Heart left ventricle (tissue), 16 donors: ENCODE measurements around the gene PPP1R17. TPM values are rescaled to one million over a fixed set of nuclear protein-coding genes. Genes with fewer than 3 reads are reported as not detected.

Experiments used
- ATAC-seq, 4 donors: fragments of 200-7000 bp; cut with Tn5 transposase; one replicate each; pipeline ENCODE4 v1.9.1; 2020 to 2022; ENCODE audit warnings: moderate library complexity in 4 of 4, mild to moderate bottlenecking in 3 of 4, moderate number of reproducible peaks in 1 of 4
- DNase-seq, 5 donors: peaks; one replicate each; pipeline ENCODE4 v3.0.0-alpha.2; 2020
- H3K27ac ChIP-seq, 12 donors: fragments of 200-600 bp; sonication (generic) in 4 of 12; one replicate each; pipeline versions ENCODE4 v1.5.0 to v1.8.0; 2016 to 2022; ENCODE audit warnings: mild to moderate bottlenecking in 2 of 12
- H3K27me3 ChIP-seq, 9 donors: fragments of 200-600 bp; sonication (generic) in 2 of 9; one replicate each; pipeline versions ENCODE4 v1.5.1 to v1.8.0; 2016 to 2022; ENCODE audit warnings: mild to moderate bottlenecking in 3 of 9
- H3K36me3 ChIP-seq, 9 donors: fragments of 200-600 bp; sonication (generic) in 2 of 9; one replicate each; pipeline versions ENCODE4 v1.5.0 to v1.8.0; 2018 to 2022; ENCODE audit warnings: mild to moderate bottlenecking in 2 of 9
- H3K4me1 ChIP-seq, 12 donors: fragments of 200-600 bp; sonication (generic) in 4 of 12; one replicate each; pipeline versions ENCODE4 v1.5.0 to v1.8.0; 2016 to 2022; ENCODE audit warnings: mild to moderate bottlenecking in 3 of 12
- H3K4me3 ChIP-seq, 12 donors: fragments of 200-600 bp; sonication (generic) in 4 of 12; one replicate each; pipeline versions ENCODE4 v1.5.0 to v1.8.0; 2017 to 2022; ENCODE audit warnings: mild to moderate bottlenecking in 9 of 12, moderate library complexity in 4 of 12
- H3K9me3 ChIP-seq, 12 donors: fragments of 200-600 bp; sonication (generic) in 4 of 12; one replicate each; pipeline versions ENCODE4 v1.5.0 to v1.8.0; 2016 to 2022; ENCODE audit warnings: mild to moderate bottlenecking in 1 of 12
- POLR2A ChIP-seq, 2 donors: fragments of 450-650 bp; IDR thresholded peaks; one replicate each; pipeline ENCODE4 v1.6.1; 2017; ENCODE audit warnings: antibody characterized with exemption in 2 of 2, mild to moderate bottlenecking in 2 of 2, moderate library complexity in 2 of 2
- WGBS, 4 donors: extraction: QIAGEN DNeasy Blood & Tissue Kit in 2 of 4; methylation state at CpG; one replicate each; pipeline versions ENCODE4 v1.1.5 to v1.1.7; 2013 to 2018; 5-methylcytosine and 5-hydroxymethylcytosine counted together
- intact Hi-C, 10 donors: fragments of 100-400 bp; cut with DNase I; formaldehyde crosslinking; loops; one replicate each; pipeline versions ENCODE4 v1.11.1 to v1.14.2; 2022
- polyA plus RNA-seq, 2 donors: library from polyadenylated mRNA; stranded (reverse); fragments of 200-250 nt; gene quantifications; one replicate each; pipeline ENCODE4 v1.2.3, GENCODE V29; 2013
- total RNA-seq, 9 donors: library from RNA; depleted of rRNA in 2 of 9; stranded (reverse); fragments of >200 nt in 2 of 9; fragmentation: NEBNext Ultra II Directional in 3 of 9; extraction: Animal tissue kit (Norgen Biotek cat#: 25700) in 3 of 9; gene quantifications; one replicate each; pipeline versions ENCODE4 v1.1.0 to v1.2.4, GENCODE V29; 2016 to 2023
- TF ChIP-seq, protein P1 (sequence below), 12 donors: fragments of 200-600 bp; sonication (generic) in 4 of 12; IDR thresholded peaks; one replicate each; pipeline versions ENCODE4 v1.5.0 to v1.8.0; 2018 to 2022; ENCODE audit warnings: antibody characterized with exemption in 12 of 12, mild to moderate bottlenecking in 5 of 12
- donor health status: ischemic (EF 13 %, LVEDD 7.1; RV severe dilation, severe dysfunction).
- donor health status: healthy with polysubstance abuse.
- donor health status: DM: no; HTN: yes; CAD: no.
- donor health status: DM: no; HTN: no; CAD: no.
- donor health status: ischemic (EF 25% LVEDD 6.9; RV normal size, moderate dysfunction).
- donor health status: ischemic (EF 25% LVEDD 5.7; RV mildly dilated, moderate dysfunction).
- donor health status: healthy.
- donor health status: DM: yes; HTN: yes; CAD: no.
- donor health status: ischemic (EF 35%, LVEDD 5.7; RV mildly dilated, moderate dysfunction).
- donor health status: nonischemic (EF 11% LVEDD 7.7; RV severe dilation, severe dysfunction).
- donor health status: DM: yes; HTN: yes; CAD: no.
- donor health status: PGD.
- donor health status: ischemic (EF 29% LVEDD 5.4; RV normal size, mild dysfunction).
- donor health status: nonischemic (EF 23%, LVEDD 6.1; RV moderate dilation, normal function).

Gene PPP1R17
- total and polyA plus RNA-seq, 11 donors, result 0.29 TPM; not detected in 10

DNA sequence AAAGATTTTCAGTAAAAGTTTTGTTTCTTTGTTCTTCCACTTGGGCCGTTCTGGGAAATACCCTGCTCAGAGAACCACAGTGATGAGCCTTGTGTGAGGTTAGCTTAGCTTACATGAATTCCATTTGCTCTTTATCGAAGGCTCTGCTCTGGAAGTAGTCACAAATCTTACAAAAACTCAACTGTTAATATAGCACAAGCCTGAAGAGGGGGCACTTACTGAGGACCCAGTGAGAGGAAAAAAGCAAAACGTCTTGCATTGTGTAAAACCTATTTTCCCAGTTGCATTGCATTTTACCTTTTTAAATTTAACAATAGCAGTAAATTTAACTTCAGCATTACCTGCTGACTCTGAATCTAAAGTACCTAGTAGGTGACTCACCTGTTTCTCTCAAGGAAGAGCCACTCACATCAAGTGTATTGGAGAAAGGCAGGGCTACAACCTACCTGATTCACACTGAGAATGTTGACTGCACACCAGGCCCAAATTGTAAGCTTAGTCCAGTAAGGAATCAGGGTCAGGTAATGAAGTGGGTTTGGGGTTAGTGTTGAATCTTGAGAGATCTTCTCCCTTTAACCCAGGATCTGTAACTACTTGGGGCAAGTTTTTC lies 42.3 kb downstream of the PPP1R17 start:
- H3K27me3 ChIP-seq, result no peaks in the 10 kb centered on the region
- WGBS, 4 donors, result 62 to 71% (median 66%) methylated on average over 3 of the region's 3 CpGs
- H3K36me3 ChIP-seq, result no peaks in the 10 kb centered on the region
- intact Hi-C loops, result no loop called here
- DNase-seq, result no peak
- no peak for ATAC-seq
- no peak for TF ChIP-seq POLR2A (IDR thresholded peaks at IDR 0.05)
- TF ChIP-seq, protein P1, sequence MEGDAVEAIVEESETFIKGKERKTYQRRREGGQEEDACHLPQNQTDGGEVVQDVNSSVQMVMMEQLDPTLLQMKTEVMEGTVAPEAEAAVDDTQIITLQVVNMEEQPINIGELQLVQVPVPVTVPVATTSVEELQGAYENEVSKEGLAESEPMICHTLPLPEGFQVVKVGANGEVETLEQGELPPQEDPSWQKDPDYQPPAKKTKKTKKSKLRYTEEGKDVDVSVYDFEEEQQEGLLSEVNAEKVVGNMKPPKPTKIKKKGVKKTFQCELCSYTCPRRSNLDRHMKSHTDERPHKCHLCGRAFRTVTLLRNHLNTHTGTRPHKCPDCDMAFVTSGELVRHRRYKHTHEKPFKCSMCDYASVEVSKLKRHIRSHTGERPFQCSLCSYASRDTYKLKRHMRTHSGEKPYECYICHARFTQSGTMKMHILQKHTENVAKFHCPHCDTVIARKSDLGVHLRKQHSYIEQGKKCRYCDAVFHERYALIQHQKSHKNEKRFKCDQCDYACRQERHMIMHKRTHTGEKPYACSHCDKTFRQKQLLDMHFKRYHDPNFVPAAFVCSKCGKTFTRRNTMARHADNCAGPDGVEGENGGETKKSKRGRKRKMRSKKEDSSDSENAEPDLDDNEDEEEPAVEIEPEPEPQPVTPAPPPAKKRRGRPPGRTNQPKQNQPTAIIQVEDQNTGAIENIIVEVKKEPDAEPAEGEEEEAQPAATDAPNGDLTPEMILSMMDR (IDR thresholded peaks at IDR 0.05), result no peak
- no peaks in the 10 kb centered on the region for H3K9me3 ChIP-seq
- H3K4me1 ChIP-seq, result no peaks in the 10 kb centered on the region
- no peak overlapping the region for H3K4me3 ChIP-seq
- no peak overlapping the region for H3K27ac ChIP-seq

DNA sequence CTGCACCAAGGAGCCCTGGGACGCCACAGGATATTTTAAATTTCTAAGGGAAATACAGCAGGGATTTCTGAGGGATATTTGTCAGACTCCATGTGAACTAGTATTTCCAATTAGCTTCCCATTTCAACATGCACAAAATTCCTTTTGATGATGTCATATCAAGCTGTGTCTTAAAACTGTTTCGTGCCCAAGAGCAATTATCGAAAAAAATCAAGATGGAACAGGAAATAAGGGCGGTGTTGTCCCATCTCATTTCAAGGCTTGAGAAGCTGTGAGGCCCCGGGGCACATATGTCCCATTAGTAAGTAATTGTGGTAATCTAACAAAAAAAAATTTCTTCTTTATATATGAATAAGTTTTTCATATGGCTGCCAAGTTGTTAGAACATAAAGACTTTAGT lies 47.4 kb downstream of the PPP1R17 start:
- Histone ChIP-seq H3K4me1 (no peaks in the 10 kb centered on the region), H3K36me3 (no peaks in the 10 kb centered on the region), H3K9me3 (no peaks in the 10 kb centered on the region), H3K27me3 (no peaks in the 10 kb centered on the region), H3K4me3 (no peak overlapping the region), H3K27ac (no peak overlapping the region)
- ATAC-seq (no peak), DNase-seq (no peak)
- intact Hi-C loops, result loop anchor here in 8 of 10 donors (5.0 to 10.0 kb wide), 8 partner anchors 80 to 602 kb away; no protein-coding TSS in a partner anchor
- no peak for TF ChIP-seq POLR2A (IDR thresholded peaks at IDR 0.05)
- TF ChIP-seq, protein P1 (IDR thresholded peaks at IDR 0.05), result no peak
- 59 to 62% (median 61%) methylated on average over 5 of the region's 5 CpGs for WGBS, 4 donors

DNA sequence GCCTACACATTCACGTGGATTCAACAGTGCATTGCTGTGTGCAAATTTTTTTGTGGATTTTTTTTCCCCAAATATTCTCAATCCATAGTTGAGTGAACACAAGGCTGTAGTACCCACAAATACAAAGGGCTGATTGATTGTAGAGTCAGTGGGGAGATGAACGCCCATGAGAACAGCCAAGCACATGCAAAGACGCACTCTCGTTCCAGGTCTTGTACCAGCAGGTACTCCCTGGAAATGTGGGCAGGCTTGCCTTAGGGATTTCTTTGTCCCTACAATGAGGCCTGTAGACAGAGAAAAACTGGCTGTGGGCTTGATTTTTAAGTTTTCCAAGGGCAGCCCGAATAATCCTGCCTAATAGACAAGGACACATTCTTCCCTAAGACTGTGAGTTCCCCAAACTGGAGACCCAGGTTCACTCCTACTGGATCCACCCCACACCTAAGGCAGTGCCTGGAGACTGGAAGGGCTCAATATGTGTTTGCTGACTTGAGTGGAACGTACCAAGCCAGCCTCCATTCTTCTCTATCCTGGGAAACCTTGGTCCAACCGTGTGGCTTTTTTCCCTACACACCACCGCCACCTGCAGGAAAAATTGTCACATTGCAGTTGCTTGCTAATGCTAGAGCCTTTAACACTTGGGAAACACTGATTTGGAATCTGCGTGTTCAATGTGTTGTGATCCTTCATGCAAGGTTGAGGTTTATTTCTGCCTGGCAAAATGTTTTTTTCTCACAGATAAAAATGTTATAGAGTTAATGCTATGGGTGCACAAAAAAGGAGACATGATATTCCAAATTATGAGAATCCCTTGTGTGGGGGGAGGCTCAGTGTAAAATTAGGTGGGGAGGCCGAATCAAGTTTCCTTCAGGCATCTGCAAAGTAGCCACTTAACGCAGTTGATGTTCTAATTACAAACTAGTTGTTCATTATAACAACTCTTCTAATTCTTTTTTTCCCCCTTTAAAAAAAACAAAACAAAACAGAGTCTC lies 49.3 kb downstream of the PPP1R17 start:
- Histone ChIP-seq H3K4me3 (no peak overlapping the region), H3K9me3 (no peaks in the 10 kb centered on the region), H3K27ac (no peak overlapping the region), H3K27me3 (no peaks in the 10 kb centered on the region), H3K36me3 (no peaks in the 10 kb centered on the region), H3K4me1 (no peaks in the 10 kb centered on the region)
- TF ChIP-seq, protein P1 (IDR thresholded peaks at IDR 0.05), result peak; percentile 70 to 86 (median 82)
- no peak for TF ChIP-seq POLR2A (IDR thresholded peaks at IDR 0.05)
- ATAC-seq (peak; percentile 23 to 83 (median 70)), DNase-seq (peak in 4 of 5 donors; percentile 30 to 55 (median 43))
- WGBS, 4 donors, result 51 to 58% (median 55%) methylated on average over 11 of the region's 11 CpGs
- intact Hi-C loops, result loop anchor here (1.0 to 10.0 kb wide), 13 partner anchors 81 to 604 kb away; no protein-coding TSS in a partner anchor

DNA sequence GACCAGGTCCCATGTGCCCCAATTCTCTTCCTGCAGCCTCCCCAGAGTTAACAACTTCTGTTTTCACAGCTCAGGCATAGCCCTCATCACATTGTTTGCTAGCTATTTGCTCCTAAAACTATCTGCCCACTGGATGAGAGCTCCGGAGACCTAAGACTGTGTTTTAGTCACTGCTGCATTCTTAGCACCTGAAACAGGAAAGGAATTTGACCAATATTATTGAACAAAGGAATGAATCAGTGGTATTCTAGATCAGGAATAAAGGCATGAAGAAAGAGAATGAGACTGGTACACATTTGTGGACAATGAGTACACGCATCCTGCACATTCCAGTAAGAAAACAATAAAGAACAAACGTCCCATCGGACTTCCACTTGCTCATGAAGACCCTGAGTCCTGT lies 54.8 kb downstream of the PPP1R17 start:
- TF ChIP-seq, protein P1 (IDR thresholded peaks at IDR 0.05), result no peak
- no peak for TF ChIP-seq POLR2A (IDR thresholded peaks at IDR 0.05)
- Histone ChIP-seq H3K36me3 (peaks cover 0 to 3% (median 0%) of the 10 kb centered on the region in 9 donors), H3K9me3 (no peaks in the 10 kb centered on the region), H3K27ac (no peak overlapping the region), H3K4me3 (no peak overlapping the region), H3K4me1 (no peaks in the 10 kb centered on the region), H3K27me3 (no peaks in the 10 kb centered on the region)
- intact Hi-C loops, result loop anchor here in 7 of 10 donors (5.0 to 10.0 kb wide), 7 partner anchors 300 to 743 kb away; partner anchors contain the start of gene PDE1C (in 1 of the 7)
- WGBS, 4 donors, result 74 to 86% (median 78%) methylated on average over 4 of the region's 4 CpGs
- no peak for DNase-seq
- no peak for ATAC-seq
